GM12891 (cell line): ENCODE results near the gene FBXW12.

Source experiments
- POLR2A ChIP-seq: IDR thresholded peaks from 2 replicates; pipeline ENCODE4 v1.6.1; 2011; ENCODE audit warnings: low read depth, low read length, control low read depth
- POLR2AphosphoS5 ChIP-seq: IDR thresholded peaks from 2 replicates; pipeline ENCODE4 v1.6.1; 2011; ENCODE audit warnings: low read depth, low read length, control low read depth
- POU2F2 ChIP-seq: IDR thresholded peaks from 2 replicates; pipeline ENCODE4 v1.6.1; 2011; ENCODE audit warnings: low read depth, mild to moderate bottlenecking, control low read depth, low read length, moderate library complexity
- TAF1 ChIP-seq: IDR thresholded peaks from 2 replicates; pipeline ENCODE4 v1.6.1; 2011; ENCODE audit warnings: low read depth, low read length, control low read depth

DNA sequence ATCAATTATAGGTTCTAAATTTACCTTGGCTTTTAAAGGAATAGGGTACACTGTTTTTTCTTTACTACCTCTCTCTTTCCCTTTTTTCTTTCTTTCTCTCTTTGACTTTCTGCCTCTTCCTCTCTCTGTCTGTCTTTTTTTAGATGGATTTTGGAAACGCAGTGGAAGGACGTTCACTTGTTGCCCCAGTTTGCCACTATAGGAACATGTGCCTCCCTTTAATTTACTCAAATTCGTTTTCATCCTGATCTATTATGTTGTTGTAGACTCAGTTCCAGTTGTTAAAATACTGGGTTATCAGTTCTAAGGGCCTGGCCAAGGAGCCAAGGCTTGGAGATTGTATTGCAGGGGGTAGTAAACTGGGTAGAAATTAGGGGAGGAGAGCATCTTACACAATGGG lies 37.4 kb upstream of the FBXW12 start:
- no peak for TF ChIP-seq POLR2AphosphoS5
- no peak for TF ChIP-seq POLR2A
- TF ChIP-seq TAF1 = no peak
- TF ChIP-seq POU2F2 = no peak
